Body of pancreas (tissue), 4 donors: ENCODE measurements around the gene FAM124A. TPM values are rescaled to one million over a fixed set of nuclear protein-coding genes. Genes with fewer than 3 reads are reported as not detected.

Experiments
- ATAC-seq: fragments of 150-250 bp; one replicate; pipeline ENCODE4 v1.9.1; 2016
- DNase-seq, 4 donors: peaks; one replicate each; pipeline ENCODE4 v3.0.0-alpha.2; 2019
- H3K27ac ChIP-seq, 4 donors: fragments of 200-600 bp; sonication (generic); 1 replicate in 3 of 4; 2 replicates in 1 of 4; pipeline versions ENCODE4 v1.5.1 to v1.6.1; 2016 to 2019; ENCODE audit warnings: mild to moderate bottlenecking in 1 of 4, mixed read lengths in 1 of 4, moderate library complexity in 1 of 4
- H3K27me3 ChIP-seq, 2 donors: fragments of 200-600 bp; sonication (generic); one replicate each; pipeline ENCODE4 v1.6.0; 2016; ENCODE audit warnings: mild to moderate bottlenecking in 1 of 2
- H3K36me3 ChIP-seq, 2 donors: fragments of 200-600 bp; sonication (generic); replicated peaks in 1 of 2; 2 replicates each; pipeline ENCODE4 v1.5.1; 2016; ENCODE audit warnings: low read depth in 2 of 2; ENCODE audit not compliant: insufficient read depth in 1 of 2
- H3K4me1 ChIP-seq: fragments of 200-600 bp; sonication (generic); one replicate; pipeline ENCODE4 v1.6.0; 2016
- H3K4me3 ChIP-seq, 2 donors: fragments of 200-600 bp; sonication (generic); 1 replicate in 1 of 2; 2 replicates in 1 of 2; pipeline ENCODE4 v1.5.1; 2016 to 2019
- H3K9me3 ChIP-seq, 3 donors: fragments of 200-600 bp; sonication (generic); 1 replicate in 2 of 3; 2 replicates in 1 of 3; pipeline ENCODE4 v1.5.1; 2016
- POLR2A ChIP-seq, 3 donors: fragments of 450-650 bp; IDR thresholded peaks; one replicate each; pipeline ENCODE4 v1.6.1; 2016; ENCODE audit warnings: antibody characterized with exemption in 3 of 3, mild to moderate bottlenecking in 2 of 3
- WGBS, 2 donors: methylation state at CpG; one replicate each; pipeline ENCODE4 v1.1.5; 2017; 5-methylcytosine and 5-hydroxymethylcytosine counted together
- intact Hi-C: fragments of 100-400 bp; cut with DNase I; formaldehyde crosslinking; loops from one replicate; pipeline ENCODE4 v1.15.1; 2023
- small RNA-seq: library from RNA; depleted of rRNA; stranded (forward); fragments of <200 nt; gene quantifications from one replicate; pipeline ENCODE3, GENCODE V24; 2016
- total RNA-seq, 2 donors: library from RNA; depleted of rRNA; stranded (reverse); fragments of >200 nt; gene quantifications; one replicate each; pipeline ENCODE4 v1.1.0, GENCODE V29; 2016
- TF ChIP-seq, protein P1 (sequence below), 7 experiments: fragments of 450-650 bp in 4 of 7; fragments of 200-600 bp in 3 of 7; sonication (generic) in 3 of 7; IDR thresholded peaks; one replicate each; pipeline ENCODE4 v1.5.1; 2016 to 2019; ENCODE audit warnings: antibody characterized with exemption in 7 of 7

The FAM124A gene
- total RNA-seq, 2 donors from 2014 or later: 0.78 to 2.0 TPM

GRCh38 chr13:51332566-51333361 is 110.6 kb downstream of the FAM124A start:
- Histone ChIP-seq H3K36me3 (no peaks in the 10 kb centered on the region), H3K4me1 (peaks cover 9% of the 10 kb centered on the region), H3K4me3 (no peak overlapping the region), H3K27ac (no peak overlapping the region), H3K9me3 (no peaks in the 10 kb centered on the region), H3K27me3 (no peaks in the 10 kb centered on the region)
- no peak for TF ChIP-seq POLR2A (IDR thresholded peaks at IDR 0.05)
- TF ChIP-seq, protein P1, sequence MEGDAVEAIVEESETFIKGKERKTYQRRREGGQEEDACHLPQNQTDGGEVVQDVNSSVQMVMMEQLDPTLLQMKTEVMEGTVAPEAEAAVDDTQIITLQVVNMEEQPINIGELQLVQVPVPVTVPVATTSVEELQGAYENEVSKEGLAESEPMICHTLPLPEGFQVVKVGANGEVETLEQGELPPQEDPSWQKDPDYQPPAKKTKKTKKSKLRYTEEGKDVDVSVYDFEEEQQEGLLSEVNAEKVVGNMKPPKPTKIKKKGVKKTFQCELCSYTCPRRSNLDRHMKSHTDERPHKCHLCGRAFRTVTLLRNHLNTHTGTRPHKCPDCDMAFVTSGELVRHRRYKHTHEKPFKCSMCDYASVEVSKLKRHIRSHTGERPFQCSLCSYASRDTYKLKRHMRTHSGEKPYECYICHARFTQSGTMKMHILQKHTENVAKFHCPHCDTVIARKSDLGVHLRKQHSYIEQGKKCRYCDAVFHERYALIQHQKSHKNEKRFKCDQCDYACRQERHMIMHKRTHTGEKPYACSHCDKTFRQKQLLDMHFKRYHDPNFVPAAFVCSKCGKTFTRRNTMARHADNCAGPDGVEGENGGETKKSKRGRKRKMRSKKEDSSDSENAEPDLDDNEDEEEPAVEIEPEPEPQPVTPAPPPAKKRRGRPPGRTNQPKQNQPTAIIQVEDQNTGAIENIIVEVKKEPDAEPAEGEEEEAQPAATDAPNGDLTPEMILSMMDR (IDR thresholded peaks at IDR 0.05): no peak
- DNase-seq: no peak
- intact Hi-C loops: no loop called here
- WGBS, 2 donors: 77 to 100% methylated on average over 2 of the region's 2 CpGs
- ATAC-seq: no peak

DNA sequence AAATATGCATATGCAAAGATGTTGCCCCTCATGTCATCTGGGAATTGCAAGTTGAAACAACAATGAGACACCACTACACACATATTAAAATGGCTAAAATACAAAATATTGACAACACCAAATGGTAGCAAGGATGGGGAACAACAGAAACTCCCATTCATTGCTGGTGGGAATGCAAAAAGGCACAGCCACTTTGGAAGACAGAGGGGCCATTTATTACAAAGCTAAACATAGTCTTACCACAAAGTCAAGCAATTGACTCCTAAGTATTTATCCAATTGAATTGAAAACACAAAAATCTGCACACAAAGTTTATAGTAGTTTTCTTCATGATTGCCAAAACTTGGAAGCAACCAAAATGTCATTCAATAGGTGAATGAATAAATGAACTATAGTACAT is 111.2 kb downstream of the FAM124A start:
- peaks cover 9% of the 10 kb centered on the region for H3K4me1 ChIP-seq
- no peaks in the 10 kb centered on the region for H3K27me3 ChIP-seq
- no peaks in the 10 kb centered on the region for H3K36me3 ChIP-seq
- no peak for TF ChIP-seq POLR2A (IDR thresholded peaks at IDR 0.05)
- TF ChIP-seq, protein P1 (IDR thresholded peaks at IDR 0.05): no peak
- no peak for DNase-seq
- H3K9me3 ChIP-seq: no peaks in the 10 kb centered on the region
- intact Hi-C loops: no loop called here
- ATAC-seq: no peak
- H3K4me3 ChIP-seq: no peak overlapping the region
- no peak overlapping the region for H3K27ac ChIP-seq

GRCh38 chr13:51333826-51334225 is 111.6 kb downstream of the FAM124A start:
- ATAC-seq (no peak), DNase-seq (no peak)
- TF ChIP-seq, protein P1 (IDR thresholded peaks at IDR 0.05): no peak
- no peak for TF ChIP-seq POLR2A (IDR thresholded peaks at IDR 0.05)
- peaks cover 9% of the 10 kb centered on the region for H3K4me1 ChIP-seq
- H3K9me3 ChIP-seq: no peaks in the 10 kb centered on the region
- no peak overlapping the region for H3K4me3 ChIP-seq
- H3K27ac ChIP-seq: no peak overlapping the region
- no peaks in the 10 kb centered on the region for H3K27me3 ChIP-seq
- no peaks in the 10 kb centered on the region for H3K36me3 ChIP-seq
- intact Hi-C loops: no loop called here

Small RNA genes lying within 50 kb of the gene (small RNA-seq; reads per million reads assigned to genes)
- gene PRELID3BP2: not detected

Other genes starting within 250 kb of the FAM124A start
- not detected for gene C13orf42, start 111.1 kb upstream of the FAM124A start, total RNA-seq
- not detected for gene SERPINE3, start 117.3 kb downstream of the FAM124A start, total RNA-seq
- 10 to 100 TPM; 40.0 to 53.1 TPM for gene INTS6, start 230.6 kb downstream of the FAM124A start, total RNA-seq